T-helper 1 cell treated with Interleukin-12 subunit alpha and Interleukin-12 subunit beta and Interleukin-4 antibody, amounts not matched to agents 30 μg/mL and 1 μg/mL, for 36 hours (primary cell): ENCODE results near the gene LAMC1.
"Not testable (repeated sequence)": the region's sequence is repeated elsewhere in the genome, so short reads cannot be mapped to it uniquely, and the experiment has no call there.

Source experiments
- H3K27ac Mint-ChIP-seq: one replicate; pipeline ENCODE4 v1.8.0; 2021; ENCODE audit warnings: mild to moderate bottlenecking, mixed read lengths
- H3K27me3 Mint-ChIP-seq: one replicate; pipeline ENCODE4 v1.8.0; 2021; ENCODE audit warnings: low read depth, mixed read lengths
- H3K36me3 Mint-ChIP-seq: one replicate; pipeline ENCODE4 v1.8.0; 2021; ENCODE audit warnings: low read depth, mixed read lengths
- H3K4me1 Mint-ChIP-seq: one replicate; pipeline ENCODE4 v1.8.0; 2021; ENCODE audit warnings: low read depth, mixed read lengths
- H3K4me3 Mint-ChIP-seq: one replicate; pipeline ENCODE4 v1.8.0; 2021; ENCODE audit warnings: mild to moderate bottlenecking, moderate library complexity, mixed read lengths
- H3K9me3 Mint-ChIP-seq: one replicate; pipeline ENCODE4 v1.8.0; 2021; ENCODE audit warnings: mixed read lengths

The LAMC1 gene

DNA sequence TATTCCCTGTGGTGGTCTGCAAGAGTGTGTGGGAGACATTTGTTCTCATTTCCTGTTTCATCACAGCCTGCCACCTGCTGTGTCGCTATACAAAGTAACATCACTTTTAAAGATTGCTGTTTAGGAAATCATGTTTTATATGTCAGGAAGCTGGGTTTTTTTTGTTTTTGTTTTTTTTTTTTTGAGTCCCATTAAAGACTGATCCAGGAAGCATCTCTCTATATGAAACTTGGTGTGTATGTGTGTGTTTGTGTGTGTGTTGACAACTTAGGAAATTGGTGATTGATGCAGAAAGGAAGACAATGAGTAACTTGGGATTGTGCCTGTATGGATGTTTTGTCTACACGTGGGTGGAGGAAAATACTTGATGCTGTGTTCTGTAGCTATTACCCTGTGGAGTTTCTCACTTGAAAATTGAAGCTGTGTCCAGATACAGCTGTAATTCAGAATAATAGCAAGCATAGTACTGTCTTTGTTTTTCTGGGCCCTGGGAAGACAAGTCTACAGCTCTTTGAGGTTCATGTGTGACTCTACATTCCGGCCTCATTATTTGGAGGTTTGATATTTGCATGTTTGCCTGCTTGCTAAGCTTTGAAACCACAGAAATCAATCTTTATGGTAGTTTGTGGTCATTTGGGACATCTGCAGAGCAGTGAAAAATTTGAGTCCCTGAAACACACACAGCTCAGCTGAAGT, 47.9 kb downstream of the LAMC1 start:
- Mint-ChIP-seq H3K27me3 (peaks cover 4% of the 10 kb centered on the region), H3K4me3 (no peak overlapping the region), H3K27ac (no peak overlapping the region)

DNA sequence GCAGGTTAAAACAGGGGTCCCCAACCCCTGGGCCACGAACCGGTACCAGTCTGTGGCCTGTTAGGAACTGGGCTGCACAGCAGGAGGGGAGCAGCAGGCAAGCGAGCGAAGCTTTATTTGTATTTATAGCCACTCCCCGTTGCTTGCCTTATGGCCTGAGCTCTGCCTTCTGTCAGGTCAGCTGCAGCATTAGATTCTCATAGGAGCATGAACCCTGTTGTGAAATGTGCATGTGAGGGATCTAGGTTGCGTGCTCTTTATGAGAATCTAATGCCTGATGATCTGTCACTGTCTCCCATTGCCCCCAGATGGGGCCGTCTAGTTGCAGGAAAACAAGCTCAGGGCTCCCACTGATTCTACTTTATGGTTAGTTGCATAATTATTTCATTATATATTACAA, 49.4 kb downstream of the LAMC1 start:
- not testable (repeated sequence) for H3K4me3 Mint-ChIP-seq, H3K36me3 Mint-ChIP-seq, H3K27ac Mint-ChIP-seq, H3K9me3 Mint-ChIP-seq, H3K4me1 Mint-ChIP-seq, H3K27me3 Mint-ChIP-seq

More for the DNA sequence above, 47.9 kb downstream of the LAMC1 start:
- Mint-ChIP-seq H3K9me3 (no peaks in the 10 kb centered on the region), H3K36me3 (no peaks in the 10 kb centered on the region), H3K4me1 (no peaks in the 10 kb centered on the region)

DNA sequence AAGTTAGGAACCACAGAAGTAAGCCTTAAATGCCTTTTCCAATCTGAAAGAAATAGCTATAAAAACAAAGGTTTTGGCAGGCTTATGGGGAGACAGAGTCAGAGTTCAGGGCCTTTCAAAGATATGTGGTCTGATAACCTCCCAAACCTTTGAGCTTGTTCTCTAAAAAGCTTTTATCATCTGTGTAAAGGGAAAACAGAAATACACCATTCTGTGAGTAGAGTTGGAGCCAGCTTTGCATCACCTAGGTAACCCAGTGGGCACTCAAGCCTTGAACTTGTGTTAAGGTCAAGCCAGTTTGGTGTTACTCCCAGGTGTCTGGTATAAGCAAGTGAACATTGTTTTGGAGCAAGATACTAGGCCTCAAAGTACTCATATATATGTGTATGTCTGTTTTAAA, 50.1 kb downstream of the LAMC1 start:
- Mint-ChIP-seq H3K27me3 (no peaks in the 10 kb centered on the region), H3K9me3 (no peaks in the 10 kb centered on the region), H3K4me1 (no peaks in the 10 kb centered on the region)

DNA sequence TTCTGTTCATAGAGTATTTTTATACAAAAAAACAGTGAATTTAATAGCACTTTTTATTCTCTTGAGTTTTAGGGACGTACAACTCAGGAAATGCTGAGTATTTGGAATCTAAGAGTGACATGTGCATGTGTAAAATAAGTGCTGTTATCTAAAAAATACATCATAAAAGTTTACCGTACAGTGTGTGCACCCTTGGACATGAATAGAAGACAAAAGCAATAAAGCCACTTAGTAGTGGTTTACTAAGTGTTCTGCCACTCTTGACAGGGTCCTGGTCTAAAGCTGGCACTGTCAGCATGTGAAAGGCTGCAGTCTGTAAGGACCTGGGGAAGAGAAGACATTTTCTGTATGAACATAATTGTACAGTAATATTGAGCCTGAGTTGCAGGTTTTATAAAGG, 51.0 kb downstream of the LAMC1 start:
- Mint-ChIP-seq H3K27ac (no peak overlapping the region), H3K4me3 (no peak overlapping the region), H3K9me3 (no peaks in the 10 kb centered on the region), H3K36me3 (no peaks in the 10 kb centered on the region), H3K27me3 (no peaks in the 10 kb centered on the region), H3K4me1 (no peaks in the 10 kb centered on the region)

More for the DNA sequence above, 50.1 kb downstream of the LAMC1 start:
- Mint-ChIP-seq H3K27ac (no peak overlapping the region), H3K4me3 (no peak overlapping the region), H3K36me3 (no peaks in the 10 kb centered on the region)

DNA sequence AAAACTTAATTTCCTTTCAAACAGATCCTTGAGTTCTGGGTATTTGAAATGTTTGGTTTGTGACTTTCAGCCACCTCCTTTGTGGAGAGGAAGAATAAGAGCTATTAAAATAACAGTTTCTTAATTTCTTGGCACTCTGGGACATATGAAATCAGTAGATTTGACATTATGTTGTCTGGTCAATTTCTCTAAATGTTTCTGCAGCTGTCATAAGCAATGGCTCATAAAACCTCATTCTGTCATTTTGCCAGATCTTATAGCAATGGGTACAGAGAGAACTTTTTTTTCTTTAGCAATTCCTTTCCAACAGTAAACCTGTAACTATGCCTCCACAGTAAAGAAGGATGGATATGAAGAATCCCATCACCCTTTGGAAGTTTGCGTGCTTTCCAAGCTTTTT, 52.6 kb downstream of the LAMC1 start:
- H3K27me3 Mint-ChIP-seq, result no peaks in the 10 kb centered on the region
- no peaks in the 10 kb centered on the region for H3K4me1 Mint-ChIP-seq
- H3K27ac Mint-ChIP-seq, result no peak overlapping the region
- H3K4me3 Mint-ChIP-seq, result no peak overlapping the region
- no peaks in the 10 kb centered on the region for H3K36me3 Mint-ChIP-seq
- no peaks in the 10 kb centered on the region for H3K9me3 Mint-ChIP-seq

DNA sequence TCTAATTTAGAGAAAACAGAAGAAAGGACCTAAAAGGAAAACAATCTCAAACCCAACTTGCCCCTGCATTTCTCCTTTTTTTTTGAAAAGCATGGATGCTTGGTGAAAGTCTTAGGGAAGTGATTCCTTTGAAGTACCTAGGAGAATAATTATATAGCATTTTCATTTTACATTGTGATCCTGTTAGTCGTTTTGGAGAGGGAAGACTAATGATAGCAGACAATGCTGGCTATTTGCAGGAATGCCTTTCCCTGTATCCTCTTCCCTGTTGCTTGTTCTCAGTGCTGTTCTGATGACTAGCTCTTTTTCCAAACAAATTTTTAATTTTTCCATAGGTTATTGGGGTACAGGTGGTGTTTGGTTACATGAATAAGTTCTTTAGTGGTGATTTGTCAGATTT, 53.9 kb downstream of the LAMC1 start:
- Mint-ChIP-seq H3K27me3 (peaks cover 4% of the 10 kb centered on the region), H3K27ac (no peak overlapping the region)

DNA sequence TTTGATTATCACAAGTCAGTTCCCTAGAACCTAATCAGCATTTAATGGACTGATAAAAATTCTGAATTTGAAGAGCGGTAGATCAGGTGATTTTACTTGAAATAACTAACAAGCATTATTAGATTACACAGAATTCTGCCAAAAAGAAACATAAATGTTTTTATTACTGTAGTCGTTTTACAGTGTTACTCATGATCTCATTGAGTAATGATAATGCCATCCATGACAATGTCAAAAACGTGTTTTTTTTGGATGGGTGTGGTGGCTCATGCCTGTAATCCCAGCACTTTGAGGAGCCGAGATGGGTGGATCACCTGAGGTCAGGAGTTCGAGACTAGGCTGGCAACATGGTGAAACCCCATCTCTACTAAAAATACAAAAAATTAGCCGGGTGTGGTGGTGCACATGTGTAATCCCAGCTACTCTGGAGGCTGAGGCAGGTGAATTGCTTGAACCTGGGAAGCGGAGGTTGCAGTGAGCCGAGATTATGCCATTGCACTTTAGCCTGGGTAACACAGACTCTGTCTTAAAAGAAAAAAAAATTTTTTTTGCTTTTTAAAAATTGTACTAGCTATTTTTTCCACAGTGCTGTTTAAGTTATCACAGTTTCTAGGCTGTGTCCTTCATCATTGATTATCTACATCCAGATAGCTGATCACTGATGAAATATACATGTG, 56.6 kb downstream of the LAMC1 start:
- Mint-ChIP-seq H3K9me3 (no peaks in the 10 kb centered on the region), H3K36me3 (no peaks in the 10 kb centered on the region), H3K4me1 (no peaks in the 10 kb centered on the region), H3K4me3 (no peak overlapping the region), H3K27ac (no peak overlapping the region), H3K27me3 (peaks cover 4% of the 10 kb centered on the region)

More for the DNA sequence above, 53.9 kb downstream of the LAMC1 start:
- Mint-ChIP-seq H3K4me1 (no peaks in the 10 kb centered on the region), H3K9me3 (no peaks in the 10 kb centered on the region), H3K36me3 (no peaks in the 10 kb centered on the region), H3K4me3 (no peak overlapping the region)

DNA sequence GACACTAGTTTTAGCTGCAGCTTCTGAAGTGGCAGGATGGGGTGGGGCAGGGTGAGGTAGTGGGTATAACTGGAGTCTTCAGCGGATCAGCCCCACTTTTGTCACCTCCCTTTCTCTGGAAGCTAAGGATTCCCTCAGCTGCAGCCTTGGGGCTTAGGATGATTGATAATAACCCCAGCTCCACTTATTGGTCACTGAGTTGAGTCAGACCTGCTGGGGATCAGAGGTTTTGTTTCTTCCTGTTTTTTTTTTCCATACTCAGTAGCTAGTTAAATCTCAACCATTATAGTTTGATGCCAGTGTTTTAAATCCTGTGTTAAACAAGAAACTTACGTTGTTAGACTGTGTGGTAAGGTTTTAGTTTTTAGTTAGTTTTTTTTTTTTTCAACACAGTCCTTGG, 57.2 kb downstream of the LAMC1 start:
- no peak overlapping the region for H3K4me3 Mint-ChIP-seq
- no peak overlapping the region for H3K27ac Mint-ChIP-seq
- no peaks in the 10 kb centered on the region for H3K36me3 Mint-ChIP-seq
- no peaks in the 10 kb centered on the region for H3K4me1 Mint-ChIP-seq
- H3K9me3 Mint-ChIP-seq, result no peaks in the 10 kb centered on the region
- H3K27me3 Mint-ChIP-seq, result peaks cover 7% of the 10 kb centered on the region

DNA sequence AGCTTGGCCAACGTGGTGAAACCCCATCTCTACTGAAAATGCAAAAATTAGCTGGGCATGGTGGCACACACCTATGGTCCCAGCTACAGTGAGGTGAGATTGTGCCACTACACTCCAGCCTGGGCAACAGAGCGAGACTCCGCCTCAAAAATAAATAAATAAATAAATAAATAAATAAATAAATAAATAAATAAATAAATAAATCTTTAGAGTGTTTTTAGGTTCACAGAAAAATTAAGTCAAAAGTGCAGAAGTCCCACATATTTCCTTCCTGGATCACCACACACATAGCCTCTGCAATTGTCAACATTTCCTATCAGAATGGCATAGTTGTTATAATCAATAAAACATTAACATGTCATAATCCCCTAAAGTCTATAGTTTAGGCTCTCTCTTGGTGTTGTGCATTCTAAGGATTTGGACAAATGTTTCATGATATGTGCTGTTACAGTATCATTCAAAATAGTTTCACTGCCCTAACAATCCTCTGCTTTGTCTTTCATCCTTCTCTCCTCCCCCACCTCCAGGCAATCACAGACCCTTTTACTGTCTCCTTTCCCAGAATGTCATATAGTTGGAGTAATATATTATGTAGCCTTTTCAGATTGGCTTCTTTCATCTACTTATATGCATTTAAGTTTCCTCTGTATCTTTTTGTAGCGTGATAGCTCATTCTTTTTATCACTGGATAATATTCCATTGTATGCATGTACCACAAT, 58.3 kb downstream of the LAMC1 start:
- Mint-ChIP-seq H3K27me3 (peaks cover 11% of the 10 kb centered on the region), H3K4me3 (no peak overlapping the region), H3K27ac (no peak overlapping the region), H3K9me3 (no peaks in the 10 kb centered on the region), H3K36me3 (no peaks in the 10 kb centered on the region), H3K4me1 (no peaks in the 10 kb centered on the region)

DNA sequence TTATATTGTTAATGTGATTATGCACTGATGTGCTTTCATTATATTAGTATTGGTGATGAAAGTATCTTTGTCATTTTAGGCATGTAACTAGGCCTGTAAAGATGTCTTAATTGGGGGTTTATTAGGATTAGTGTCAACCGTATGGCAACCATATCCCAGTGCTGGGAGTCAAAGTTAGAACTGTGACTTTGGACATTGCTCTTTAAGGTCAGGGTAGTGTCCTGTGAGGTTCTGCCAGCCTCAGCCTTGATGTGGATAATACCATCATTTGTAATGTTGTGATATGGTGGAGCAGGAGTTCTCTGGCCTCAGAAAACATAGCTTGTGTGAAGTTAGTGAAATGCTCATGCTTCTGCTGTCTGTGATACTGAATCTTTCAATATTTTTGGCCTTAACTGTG, 59.4 kb downstream of the LAMC1 start:
- H3K27ac Mint-ChIP-seq, result no peak overlapping the region
- H3K4me1 Mint-ChIP-seq, result no peaks in the 10 kb centered on the region
- H3K36me3 Mint-ChIP-seq, result no peaks in the 10 kb centered on the region
- H3K4me3 Mint-ChIP-seq, result no peak overlapping the region
- H3K9me3 Mint-ChIP-seq, result no peaks in the 10 kb centered on the region
- H3K27me3 Mint-ChIP-seq, result peaks cover 11% of the 10 kb centered on the region

DNA sequence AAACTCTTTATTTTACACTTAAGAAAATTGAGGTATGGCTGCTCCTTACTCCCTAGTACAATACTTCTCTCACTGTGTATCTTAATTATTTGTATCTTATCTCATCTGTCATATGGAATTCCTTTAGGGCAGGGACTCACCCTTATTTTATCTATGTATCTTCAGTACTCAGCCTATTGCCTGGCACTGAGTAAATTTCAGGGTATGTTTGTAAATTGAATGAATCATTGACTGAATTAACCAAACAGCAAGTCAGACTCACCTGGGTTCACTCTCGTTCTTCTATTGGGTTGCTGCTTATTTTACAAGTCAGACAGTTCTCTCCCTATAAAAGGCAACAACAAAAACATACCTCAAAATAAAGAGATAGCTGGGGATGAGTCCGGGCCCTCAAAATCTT, 63.8 kb downstream of the LAMC1 start:
- H3K4me3 Mint-ChIP-seq, result no peak overlapping the region
- no peak overlapping the region for H3K27ac Mint-ChIP-seq
- no peaks in the 10 kb centered on the region for H3K4me1 Mint-ChIP-seq
- no peaks in the 10 kb centered on the region for H3K36me3 Mint-ChIP-seq
- H3K27me3 Mint-ChIP-seq, result peaks cover 14% of the 10 kb centered on the region
- H3K9me3 Mint-ChIP-seq, result no peaks in the 10 kb centered on the region

DNA sequence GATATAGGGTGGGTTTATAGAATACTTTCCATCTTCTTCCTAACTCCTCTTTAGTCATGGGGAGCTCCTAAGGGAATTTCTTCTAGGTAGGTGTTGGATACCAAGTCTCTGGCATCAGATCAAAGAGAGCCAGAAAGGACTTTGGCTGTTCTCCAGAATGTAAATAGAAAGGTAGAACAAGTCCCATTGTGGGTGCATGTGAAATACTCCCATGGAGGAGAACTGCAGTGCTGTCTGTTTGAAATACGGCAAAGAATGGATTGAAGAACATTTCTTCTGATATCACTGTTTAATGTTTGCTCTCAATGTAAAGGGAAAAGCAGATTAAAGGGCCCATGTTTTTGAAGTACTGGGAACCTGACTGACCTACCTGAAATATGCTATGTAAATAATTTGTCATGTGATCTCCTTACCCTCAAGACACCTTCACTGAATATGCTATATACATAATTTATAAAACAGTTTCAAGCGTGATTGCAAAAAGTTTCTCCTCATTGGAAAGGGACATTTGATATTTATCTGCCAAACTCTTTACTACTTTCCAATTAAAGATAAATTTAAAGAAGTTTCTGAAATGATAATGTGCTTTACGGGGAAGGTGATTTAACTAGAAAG, 65.9 kb downstream of the LAMC1 start:
- no peaks in the 10 kb centered on the region for H3K4me1 Mint-ChIP-seq
- no peaks in the 10 kb centered on the region for H3K9me3 Mint-ChIP-seq
- H3K27me3 Mint-ChIP-seq, result peaks cover 14% of the 10 kb centered on the region
- no peak overlapping the region for H3K27ac Mint-ChIP-seq
- no peak overlapping the region for H3K4me3 Mint-ChIP-seq
- no peaks in the 10 kb centered on the region for H3K36me3 Mint-ChIP-seq

DNA sequence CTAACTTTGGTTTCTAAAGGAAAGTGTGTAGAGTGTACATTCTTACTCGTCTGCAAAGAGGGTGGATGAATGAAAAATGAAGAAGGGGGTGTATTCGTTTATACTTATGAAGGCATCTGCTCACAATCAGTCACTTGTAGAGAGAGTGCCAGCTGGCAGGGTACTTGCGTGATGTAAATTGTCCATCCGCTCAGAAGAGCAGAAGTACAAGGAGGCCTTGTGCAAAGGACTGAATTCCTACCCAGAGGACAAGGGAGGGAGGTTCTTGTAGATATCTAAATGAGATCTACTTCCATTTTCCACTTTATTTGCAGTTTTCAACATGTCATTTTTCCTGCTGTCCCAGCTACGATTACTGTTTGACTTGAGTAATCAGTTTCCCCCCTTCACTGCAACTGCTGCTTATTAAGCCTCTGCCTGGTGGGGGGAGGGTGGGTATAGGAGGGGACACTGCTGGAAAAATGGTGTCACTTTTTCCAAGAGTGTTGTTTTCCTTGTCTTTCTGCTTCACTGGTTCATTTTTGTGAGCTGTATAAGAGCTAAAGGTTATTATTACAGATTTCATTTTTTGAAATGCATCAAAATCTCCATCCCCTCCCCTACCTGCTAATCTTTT, 67.3 kb downstream of the LAMC1 start:
- Mint-ChIP-seq H3K4me3 (no peak overlapping the region), H3K9me3 (no peaks in the 10 kb centered on the region), H3K27ac (no peak overlapping the region), H3K36me3 (no peaks in the 10 kb centered on the region), H3K4me1 (no peaks in the 10 kb centered on the region), H3K27me3 (peaks cover 11% of the 10 kb centered on the region)

DNA sequence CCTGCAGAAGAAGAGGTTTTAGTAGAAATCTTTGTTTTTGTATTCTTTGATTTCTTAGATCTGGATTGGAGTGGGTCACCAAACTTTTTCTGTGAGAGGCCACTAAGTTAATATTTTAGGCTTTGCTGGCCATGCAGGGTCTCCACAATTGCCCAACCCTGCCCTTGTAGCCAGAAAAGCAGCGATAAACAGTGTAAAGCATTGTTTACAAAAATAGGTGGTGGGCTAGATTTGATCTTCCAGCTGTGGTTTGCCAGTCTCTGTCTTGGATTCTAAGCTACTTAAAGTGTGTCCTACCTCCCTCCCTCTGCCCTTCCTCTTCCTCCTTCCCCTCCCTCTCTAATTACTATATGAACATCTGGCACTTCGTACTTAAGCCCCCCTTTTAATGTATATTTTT, 68.0 kb downstream of the LAMC1 start:
- H3K36me3 Mint-ChIP-seq, result no peaks in the 10 kb centered on the region
- H3K27me3 Mint-ChIP-seq, result peaks cover 7% of the 10 kb centered on the region
- no peak overlapping the region for H3K4me3 Mint-ChIP-seq
- H3K4me1 Mint-ChIP-seq, result no peaks in the 10 kb centered on the region
- H3K9me3 Mint-ChIP-seq, result no peaks in the 10 kb centered on the region
- H3K27ac Mint-ChIP-seq, result no peak overlapping the region
